H1 (cell line): ENCODE measurements around the gene TLE5. TPM values are rescaled to one million over a fixed set of nuclear protein-coding genes. Genes with fewer than 3 reads are reported as not detected.

ENCODE experiments used
- CTCF ChIA-PET: fragments of 300-600 bp; sonication (Branson Sonifier 250); formaldehyde crosslinking; loops from one replicate; lab custom pipeline; 2021; ENCODE audit not compliant: partially characterized antibody; lab: Charles Lee
- POLR2A ChIA-PET: fragments of 300-600 bp; sonication (Branson Sonifier 250); formaldehyde crosslinking; loops from one replicate; lab custom pipeline; 2021; ENCODE audit warnings: inconsistent platforms; ENCODE audit not compliant: partially characterized antibody; lab: Charles Lee
- DNase-seq, 2 experiments: peaks; one replicate each; pipeline versions ENCODE4 v3.0.0 to v3.0.0-alpha.2; 2010 to 2022; ENCODE audit warnings: low spot score in 2 of 2, low read depth in 1 of 2, mixed read lengths in 1 of 2
- FAIRE-seq: peaks from 2 replicates; lab custom pipeline; 2011; peaks lifted over from hg19 to GRCh38; lab: Jason Lieb, UNC
- H2AFZ ChIP-seq: 2 replicates; pipeline ENCODE4 v1.8.1; 2012; ENCODE audit warnings: low read length, inconsistent platforms
- H2AK5ac ChIP-seq: 2 replicates; pipeline ENCODE4 v1.6.1; 2013; ENCODE audit warnings: low read depth, low read length
- H2BK120ac ChIP-seq: replicated peaks from 2 replicates; pipeline ENCODE3; 2013; ENCODE audit warnings: low read depth, low read length, inconsistent platforms
- H2BK12ac ChIP-seq: 2 replicates; pipeline ENCODE4 v1.6.1; 2013; ENCODE audit warnings: low read depth, low read length
- H2BK15ac ChIP-seq: 2 replicates; pipeline ENCODE4 v1.6.1; 2013; ENCODE audit warnings: low read length
- H2BK20ac ChIP-seq: 2 replicates; pipeline ENCODE4 v1.6.1; 2013; ENCODE audit warnings: low read length
- H2BK5ac ChIP-seq: 2 replicates; pipeline ENCODE4 v1.6.1; 2013; ENCODE audit warnings: low read depth, low read length
- H3K14ac ChIP-seq: 2 replicates; pipeline ENCODE4 v1.6.1; 2013; ENCODE audit warnings: inconsistent platforms; ENCODE audit not compliant: insufficient read length
- H3K18ac ChIP-seq: 2 replicates; pipeline ENCODE4 v1.6.1; 2013; ENCODE audit warnings: low read length; ENCODE audit errors: extremely low read depth
- H3K23ac ChIP-seq: 2 replicates; pipeline ENCODE4 v1.6.1; 2013; ENCODE audit warnings: inconsistent platforms; ENCODE audit not compliant: insufficient read length
- H3K23me2 ChIP-seq: 2 replicates; pipeline ENCODE4 v1.6.1; 2013; ENCODE audit warnings: low read depth, low read length
- H3K27ac ChIP-seq: 2 replicates; pipeline ENCODE4 v1.6.1; 2011; ENCODE audit warnings: low read depth, low read length, inconsistent platforms
- H3K27me3 ChIP-seq, 4 experiments: replicated peaks in 1 of 4; 1 replicate in 1 of 4; 2 replicates in 3 of 4; pipeline versions ENCODE4 v1.6.1 to v1.8.1; 2011 to 2013; ENCODE audit warnings: low read length in 3 of 4, mild to moderate bottlenecking in 3 of 4, inconsistent platforms in 2 of 4, mixed read lengths in 2 of 4, moderate library complexity in 1 of 4; ENCODE audit not compliant: control insufficient read depth in 3 of 4, insufficient read depth in 3 of 4; ENCODE audit errors: extremely low read depth in 1 of 4
- H3K36me3 ChIP-seq, 4 experiments: 2 replicates each; pipeline versions ENCODE4 v1.6.1 to v1.8.1; 2011 to 2013; ENCODE audit warnings: mild to moderate bottlenecking in 4 of 4, low read length in 3 of 4, moderate library complexity in 2 of 4, control low read depth in 1 of 4, inconsistent platforms in 1 of 4; ENCODE audit not compliant: insufficient read depth in 4 of 4, control insufficient read depth in 2 of 4
- H3K4ac ChIP-seq: replicated peaks from 2 replicates; pipeline ENCODE3; 2013; ENCODE audit warnings: low read length, low read depth, mixed read lengths, inconsistent platforms; ENCODE audit not compliant: insufficient read length
- H3K4me1 ChIP-seq, 4 experiments: replicated peaks in 1 of 4; 1 replicate in 1 of 4; 2 replicates in 3 of 4; pipeline versions ENCODE4 v1.6.1 to v1.8.1; 2011 to 2013; ENCODE audit warnings: low read length in 3 of 4, inconsistent platforms in 2 of 4, mixed read lengths in 1 of 4; ENCODE audit not compliant: insufficient read depth in 4 of 4, control insufficient read depth in 3 of 4
- H3K4me2 ChIP-seq, 2 experiments: 2 replicates each; pipeline versions ENCODE4 v1.6.1 to v1.8.1; 2011 to 2013; ENCODE audit warnings: low read depth in 2 of 2, low read length in 2 of 2, control low read depth in 1 of 2, inconsistent platforms in 1 of 2, mild to moderate bottlenecking in 1 of 2; ENCODE audit not compliant: insufficient read depth in 1 of 2
- H3K4me3 ChIP-seq, 4 experiments: fragments of 200-600, 300-600 bp in 1 of 4; sonication (generic), shearing (Covaris generic), sonication (Bioruptor Twin) in 1 of 4; 2 replicates each; pipeline versions ENCODE4 v1.5.1 to v1.8.1; 2011 to 2016; ENCODE audit warnings: low read length in 4 of 4, low read depth in 3 of 4, control low read depth in 2 of 4, inconsistent platforms in 2 of 4, mild to moderate bottlenecking in 2 of 4, mixed read lengths in 1 of 4, moderate library complexity in 1 of 4; ENCODE audit not compliant: insufficient read depth in 2 of 4; ENCODE audit errors: extremely low read depth in 1 of 4
- H3K56ac ChIP-seq: replicated peaks from 2 replicates; pipeline ENCODE3; 2013; ENCODE audit warnings: low read depth, mild to moderate bottlenecking, mixed read lengths, low read length, inconsistent platforms; ENCODE audit not compliant: insufficient read length
- H3K79me1 ChIP-seq: 2 replicates; pipeline ENCODE4 v1.6.1; 2013; ENCODE audit warnings: low read depth, low read length, control low read depth
- H3K79me2 ChIP-seq, 2 experiments: 2 replicates each; pipeline versions ENCODE4 v1.6.1 to v1.8.1; 2012 to 2013; ENCODE audit warnings: low read length in 2 of 2, mild to moderate bottlenecking in 2 of 2, inconsistent platforms in 1 of 2; ENCODE audit not compliant: insufficient read depth in 2 of 2, control insufficient read depth in 1 of 2
- H3K9ac ChIP-seq, 4 experiments: replicated peaks in 1 of 4; 1 replicate in 1 of 4; 2 replicates in 3 of 4; pipeline versions ENCODE4 v1.6.1 to v1.8.1; 2011 to 2013; ENCODE audit warnings: low read depth in 3 of 4, low read length in 3 of 4, control low read depth in 2 of 4, mild to moderate bottlenecking in 2 of 4, moderate library complexity in 2 of 4, inconsistent platforms in 1 of 4; ENCODE audit errors: extremely low read depth in 1 of 4
- H3K9me3 ChIP-seq, 2 experiments: 2 replicates each; pipeline versions ENCODE4 v1.6.1 to v1.8.1; 2012 to 2013; ENCODE audit warnings: mild to moderate bottlenecking in 2 of 2, moderate library complexity in 2 of 2, control low read depth in 1 of 2, inconsistent platforms in 1 of 2, low read depth in 1 of 2, low read length in 1 of 2, mixed read lengths in 1 of 2; ENCODE audit not compliant: insufficient read depth in 2 of 2
- H4K20me1 ChIP-seq, 2 experiments: replicated peaks in 1 of 2; 2 replicates each; pipeline versions ENCODE3 to v1.8.1; 2011 to 2013; ENCODE audit warnings: inconsistent platforms in 2 of 2, low read length in 2 of 2, mild to moderate bottlenecking in 1 of 2; ENCODE audit not compliant: insufficient read depth in 2 of 2, control insufficient read depth in 1 of 2
- H4K5ac ChIP-seq: 2 replicates; pipeline ENCODE4 v1.6.1; 2013; ENCODE audit warnings: low read length, low read depth, mixed read lengths, inconsistent platforms; ENCODE audit not compliant: insufficient read length
- H4K8ac ChIP-seq: 2 replicates; pipeline ENCODE4 v1.8.0; 2013; ENCODE audit warnings: mild to moderate bottlenecking, moderate library complexity, low read length, inconsistent platforms; ENCODE audit not compliant: insufficient read depth; ENCODE audit errors: extremely low read depth
- H4K91ac ChIP-seq: replicated peaks from 2 replicates; pipeline ENCODE3; 2013; ENCODE audit warnings: low read length, mixed read lengths, inconsistent platforms; ENCODE audit not compliant: insufficient read length
- BACH1 ChIP-seq: IDR thresholded peaks from 2 replicates; pipeline ENCODE4 v1.6.1; 2012; ENCODE audit warnings: low read length, improper control_type of control experiment
- EZH2 ChIP-seq: fragments of 200-600 bp; sonication (generic); IDR thresholded peaks from 2 replicates; pipeline ENCODE4 v1.7.1; 2012; ENCODE audit warnings: low read depth, mild to moderate bottlenecking, moderate library complexity, low read length, inconsistent platforms; ENCODE audit not compliant: severe bottlenecking
- GTF2F1 ChIP-seq: IDR thresholded peaks from 2 replicates; pipeline ENCODE4 v1.6.1; 2012; ENCODE audit warnings: low read depth, low read length, improper control_type of control experiment, borderline replicate concordance
- MAFK ChIP-seq: IDR thresholded peaks from 2 replicates; pipeline ENCODE4 v1.6.1; 2012; ENCODE audit warnings: low read depth, mild to moderate bottlenecking, improper control_type of control experiment, low read length
- POLR2A ChIP-seq, 2 experiments: IDR thresholded peaks; 1 replicate in 1 of 2; 2 replicates in 1 of 2; pipeline ENCODE4 v1.6.1; 2011; ENCODE audit warnings: low read depth in 2 of 2, low read length in 2 of 2, mild to moderate bottlenecking in 2 of 2; ENCODE audit errors: control extremely low read depth in 1 of 2
- RNF2 ChIP-seq: fragments of 200-900, 300-1000 bp; sonication (generic); IDR thresholded peaks from 2 replicates; pipeline ENCODE4 v1.7.1; 2016; ENCODE audit warnings: borderline replicate concordance, low read depth, mild to moderate bottlenecking, antibody characterized with exemption, low read length; ENCODE audit not compliant: poor library complexity, severe bottlenecking; ENCODE audit errors: missing control alignments
- SP1 ChIP-seq: IDR thresholded peaks from 2 replicates; pipeline ENCODE4 v1.6.1; 2011; ENCODE audit warnings: low read depth, low read length
- SRF ChIP-seq: IDR thresholded peaks from 2 replicates; pipeline ENCODE4 v1.6.1; 2011; ENCODE audit warnings: mild to moderate bottlenecking, low read depth, low read length, moderate library complexity
- TAF7 ChIP-seq: optimal IDR thresholded peaks from 2 replicates; pipeline ENCODE3; 2011; ENCODE audit warnings: low read depth, mild to moderate bottlenecking, inconsistent platforms, low read length, moderate library complexity, borderline replicate concordance
- TCF12 ChIP-seq: IDR thresholded peaks from 2 replicates; pipeline ENCODE4 v1.6.1; 2011; ENCODE audit warnings: low read depth, mild to moderate bottlenecking, low read length
- WGBS, 2 experiments: shearing (Covaris generic) in 1 of 2; methylation state at CpG; one replicate each; pipeline versions ENCODE4 v1.1.6 to v1.1.7; 2013 to 2015; ENCODE audit warnings: low lambda C conversion rate in 2 of 2, mixed read lengths in 2 of 2, inconsistent platforms in 1 of 2, low coverage in 1 of 2, missing lambda C conversion rate in 1 of 2; ENCODE audit not compliant: insufficient replicate concordance in 2 of 2, insufficient coverage in 1 of 2, insufficient read length in 1 of 2; ENCODE audit errors: extremely low coverage in 1 of 2, missing lambda C conversion rate in 1 of 2; 5-methylcytosine and 5-hydroxymethylcytosine counted together
- polyA plus RNA-seq, 7 experiments: library from polyadenylated mRNA; depleted of rRNA in 3 of 7; stranded (reverse) in 5 of 7; unstranded in 2 of 7; fragments of >200 nt in 5 of 7; fragments of 200-250 nt in 2 of 7; gene quantifications; 1 replicate in 5 of 7; 2 replicates in 1 of 7; 4 replicates in 1 of 7; pipeline versions ENCODE4 v1.2.1 to v1.2.3, GENCODE V29; 2011 to 2013; ENCODE audit warnings: missing spikeins in 2 of 7, mixed read lengths in 2 of 7
- total RNA-seq: library from RNA; stranded (reverse); fragmentation: NEBNext Ultra II Directional; extraction: Animal tissue kit (Norgen Biotek cat#: 25700); gene quantifications from 2 replicates; pipeline ENCODE4 v1.2.1, GENCODE V29; 2021

Gene TLE5
- total and polyA plus RNA-seq, 2 of the 8 experiments (the other 6 are each of a cell fraction or from before 2014, with no cell fraction given) = 187 to 285 TPM

GRCh38 chr19:3084943-3085342, 22.6 kb upstream of the TLE5 start:
- DNase-seq = no peak
- CTCF ChIA-PET = interaction anchor here (1.0 to 18.9 kb wide), 3 partner anchors 10 to 41 kb away, joined by 4 to 339 read pairs (median 11); partner anchors contain the start of gene GNA11

More at GRCh38 chr19:3084943-3085342, 22.6 kb upstream of the TLE5 start:
- Histone ChIP-seq H4K5ac (no peak overlapping the region), H4K91ac (no peak overlapping the region), H3K9me3 (no peaks in the 10 kb centered on the region), H3K4me2 (no peak overlapping the region), H4K8ac (0 out of 2 replicates have a peak overlapping the region, but pooled peaks have one; percentile 57), H3K23me2 (no peaks in the 10 kb centered on the region), H2AK5ac (no peak overlapping the region), H3K27me3 (no peaks in the 10 kb centered on the region), H3K4me3 (no peak overlapping the region), H3K9ac (no peak overlapping the region), H3K23ac (no peak overlapping the region)
- no peak for FAIRE-seq
- TF ChIP-seq RNF2 (no peak), POLR2A (IDR thresholded peaks at IDR 0.05; ENCODE audit: control extremely low read depth in 1 of 2, low read depth in 2 of 2, low read length in 2 of 2) (no peak), BACH1 (no peak), GTF2F1 (no peak), SRF (no peak), MAFK (no peak), TAF7 (no peak), EZH2 (no peak), SP1 (no peak), TCF12 (no peak)
- TF ChIP-seq, all 59 proteins: peak for 0
- Histone ChIP-seq H2BK12ac (no peak overlapping the region), H3K56ac (no peak overlapping the region), H3K36me3 (no peaks in the 10 kb centered on the region), H2AFZ (no peak overlapping the region), H3K79me1 (no peaks in the 10 kb centered on the region), H3K18ac (no peak overlapping the region), H2BK5ac (no peak overlapping the region), H3K27ac (no peak overlapping the region), H3K79me2 (no peaks in the 10 kb centered on the region), H3K4me1 (no peaks in the 10 kb centered on the region), H3K14ac (no peak overlapping the region), H2BK15ac (no peak overlapping the region), H2BK120ac (no peak overlapping the region), H2BK20ac (no peak overlapping the region), H4K20me1 (no peaks in the 10 kb centered on the region), H3K4ac (no peak overlapping the region)
- WGBS, 2 experiments = 73% methylated on average over 5 of the region's 10 CpGs; no CpG with 5 or more reads in 1 of the 2 experiments
- POLR2A ChIA-PET = interaction anchor here (1.5 kb wide), 1 partner anchor 9 kb away, joined by 5 read pairs; no protein-coding TSS in a partner anchor
